ENCODE data around the gene CASK. TPM values are rescaled to one million over a fixed set of nuclear protein-coding genes. Genes with fewer than 3 reads are reported as not detected.

Gene CASK
- total and polyA plus RNA-seq, 4 donors: 3.6 to 14.8 (median 6.2) TPM

DNA sequence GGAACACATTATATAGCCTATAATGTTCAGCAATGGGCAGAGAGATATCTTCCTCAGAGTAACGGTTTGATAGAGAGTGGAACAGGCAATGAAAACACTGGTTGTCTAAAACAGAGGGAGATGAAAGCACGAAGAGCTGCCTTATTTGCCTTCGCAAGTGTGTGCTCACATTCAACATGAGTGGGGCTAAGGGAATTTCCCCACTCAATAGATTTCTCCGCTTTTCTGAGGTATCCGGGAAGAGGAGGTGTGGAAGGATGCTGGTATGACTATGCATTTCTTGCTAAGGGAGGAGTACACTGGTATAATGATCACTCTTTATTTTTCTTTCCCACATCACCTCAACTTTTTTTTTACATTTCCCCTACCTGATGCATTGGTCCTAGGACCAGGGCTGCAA lies 207.1 kb downstream of the CASK start (continued):
- TF ChIP-seq, protein P1, sequence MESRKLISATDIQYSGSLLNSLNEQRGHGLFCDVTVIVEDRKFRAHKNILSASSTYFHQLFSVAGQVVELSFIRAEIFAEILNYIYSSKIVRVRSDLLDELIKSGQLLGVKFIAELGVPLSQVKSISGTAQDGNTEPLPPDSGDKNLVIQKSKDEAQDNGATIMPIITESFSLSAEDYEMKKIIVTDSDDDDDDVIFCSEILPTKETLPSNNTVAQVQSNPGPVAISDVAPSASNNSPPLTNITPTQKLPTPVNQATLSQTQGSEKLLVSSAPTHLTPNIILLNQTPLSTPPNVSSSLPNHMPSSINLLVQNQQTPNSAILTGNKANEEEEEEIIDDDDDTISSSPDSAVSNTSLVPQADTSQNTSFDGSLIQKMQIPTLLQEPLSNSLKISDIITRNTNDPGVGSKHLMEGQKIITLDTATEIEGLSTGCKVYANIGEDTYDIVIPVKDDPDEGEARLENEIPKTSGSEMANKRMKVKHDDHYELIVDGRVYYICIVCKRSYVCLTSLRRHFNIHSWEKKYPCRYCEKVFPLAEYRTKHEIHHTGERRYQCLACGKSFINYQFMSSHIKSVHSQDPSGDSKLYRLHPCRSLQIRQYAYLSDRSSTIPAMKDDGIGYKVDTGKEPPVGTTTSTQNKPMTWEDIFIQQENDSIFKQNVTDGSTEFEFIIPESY (IDR thresholded peaks at IDR 0.05): no peak
- TF ChIP-seq GABPA (IDR thresholded peaks at IDR 0.05 in 1 of 2, conservative IDR thresholded peaks at IDR 0.05 in 1 of 2) (no peak), FOXA2 (IDR thresholded peaks at IDR 0.05) (no peak), TAF1 (conservative IDR thresholded peaks at IDR 0.05) (no peak), JUND (IDR thresholded peaks at IDR 0.05) (no peak)
- TF ChIP-seq, protein P2, sequence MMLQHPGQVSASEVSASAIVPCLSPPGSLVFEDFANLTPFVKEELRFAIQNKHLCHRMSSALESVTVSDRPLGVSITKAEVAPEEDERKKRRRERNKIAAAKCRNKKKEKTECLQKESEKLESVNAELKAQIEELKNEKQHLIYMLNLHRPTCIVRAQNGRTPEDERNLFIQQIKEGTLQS (IDR thresholded peaks at IDR 0.05): no peak

DNA sequence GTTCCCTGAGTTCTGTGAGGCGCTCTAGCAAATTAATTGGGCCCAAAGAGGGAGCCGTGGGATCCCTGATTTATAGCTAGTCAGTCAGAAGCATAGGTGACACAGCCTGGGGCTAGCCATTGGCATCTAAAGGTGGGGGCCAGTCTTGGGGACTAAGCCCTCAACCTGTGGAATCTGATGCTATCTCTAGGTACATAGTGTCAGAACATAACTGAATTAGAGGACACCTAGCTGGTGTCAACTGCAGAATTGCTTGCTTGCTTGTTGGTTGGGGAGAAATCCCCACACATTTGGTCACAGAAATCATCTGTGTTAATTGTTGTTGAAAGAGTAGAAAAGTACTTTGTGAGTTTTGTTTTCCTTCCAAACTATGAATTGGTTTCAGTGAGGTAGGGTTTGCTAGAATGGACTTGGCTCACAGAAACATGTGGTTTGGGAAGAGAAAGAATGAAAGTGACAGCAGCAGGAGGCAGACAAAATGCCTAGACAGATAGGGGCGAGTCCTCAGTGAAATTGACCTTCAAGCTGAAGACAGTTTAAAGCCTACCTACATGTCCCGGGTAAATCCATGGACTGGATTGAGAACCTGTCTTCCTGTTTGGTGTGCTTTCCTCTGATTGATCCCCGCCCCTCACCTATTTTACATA lies 212.2 kb downstream of the CASK start:
- no peak overlapping the region for H3K9ac ChIP-seq (ENCODE audit: low read depth in 1 of 2, low read length in 2 of 2)
- H3K36me3 ChIP-seq (ENCODE audit: control insufficient read depth in 4 of 4, insufficient read depth in 3 of 4, low read depth in 1 of 4, low read length in 3 of 4): no peaks in the 10 kb centered on the region
- no peak overlapping the region for H3K27ac ChIP-seq (ENCODE audit: low read depth in 1 of 2, low read length in 2 of 2)
- H3K4me3 ChIP-seq (ENCODE audit: low read depth in 1 of 3, low read length in 3 of 3): no peak overlapping the region
- 95% methylated on average over 5 of the region's 5 CpGs for WGBS
- DNase-seq (ENCODE audit: low spot score): no peak
- TF ChIP-seq RXRA (IDR thresholded peaks at IDR 0.05) (no peak), SP1 (IDR thresholded peaks at IDR 0.05) (no peak)
- H3K9me3 ChIP-seq (ENCODE audit: control insufficient read depth in 4 of 4, low read length in 3 of 4): no peaks in the 10 kb centered on the region
- H3K4me1 ChIP-seq (ENCODE audit: control insufficient read depth in 4 of 4, insufficient read depth in 4 of 4, low read length in 3 of 4): no peaks in the 10 kb centered on the region
- H3K27me3 ChIP-seq (ENCODE audit: control insufficient read depth in 4 of 4, insufficient read depth in 4 of 4, low read length in 3 of 4): no peaks in the 10 kb centered on the region

DNA sequence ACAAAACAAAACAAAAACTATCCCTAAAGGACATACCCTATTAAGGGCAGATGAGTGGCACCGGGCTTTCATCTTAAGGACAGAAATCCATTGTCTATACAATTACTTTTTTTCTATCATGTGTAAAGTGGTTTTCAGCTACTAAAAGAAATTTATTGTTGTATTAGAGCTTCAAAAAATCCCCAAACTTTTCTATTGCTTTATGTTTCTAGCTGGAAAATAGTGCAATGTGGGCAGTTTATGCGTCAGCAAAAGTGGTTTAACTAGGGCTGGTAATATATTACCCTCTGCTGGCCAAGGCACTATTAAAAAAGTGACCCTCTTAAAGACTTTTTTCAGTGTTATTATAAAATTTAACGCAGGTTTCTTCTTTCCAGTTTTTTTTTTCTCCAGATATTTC lies 214.9 kb downstream of the CASK start:
- no peaks in the 10 kb centered on the region for H3K4me1 ChIP-seq (ENCODE audit: control insufficient read depth in 4 of 4, insufficient read depth in 4 of 4, low read length in 3 of 4)
- H3K27ac ChIP-seq (ENCODE audit: low read depth in 1 of 2, low read length in 2 of 2): no peak overlapping the region
- H3K9me3 ChIP-seq (ENCODE audit: control insufficient read depth in 4 of 4, low read length in 3 of 4): no peaks in the 10 kb centered on the region
- WGBS: 61% methylated on average over 3 of the region's 3 CpGs
- TF ChIP-seq RAD21 (IDR thresholded peaks at IDR 0.05) (peak; percentile 28), EGR1 (IDR thresholded peaks at IDR 0.05; ENCODE audit: low read depth in 2 of 2) (no peak), YY1 (IDR thresholded peaks at IDR 0.05) (no peak), GABPA (IDR thresholded peaks at IDR 0.05 in 1 of 2, conservative IDR thresholded peaks at IDR 0.05 in 1 of 2) (no peak), HNF4A (conservative IDR thresholded peaks at IDR 0.05) (no peak)
- TF ChIP-seq, protein P3, sequence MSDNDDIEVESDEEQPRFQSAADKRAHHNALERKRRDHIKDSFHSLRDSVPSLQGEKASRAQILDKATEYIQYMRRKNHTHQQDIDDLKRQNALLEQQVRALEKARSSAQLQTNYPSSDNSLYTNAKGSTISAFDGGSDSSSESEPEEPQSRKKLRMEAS (IDR thresholded peaks at IDR 0.05): no peak
- TF ChIP-seq, protein P1 (IDR thresholded peaks at IDR 0.05): no peak
- TF ChIP-seq, protein P2 (IDR thresholded peaks at IDR 0.05): no peak
- no peaks in the 10 kb centered on the region for H3K36me3 ChIP-seq (ENCODE audit: control insufficient read depth in 4 of 4, insufficient read depth in 3 of 4, low read depth in 1 of 4, low read length in 3 of 4)
- no peak overlapping the region for H3K4me3 ChIP-seq (ENCODE audit: low read depth in 1 of 3, low read length in 3 of 3)
- no peak for DNase-seq (ENCODE audit: low spot score)
- H3K9ac ChIP-seq (ENCODE audit: low read depth in 1 of 2, low read length in 2 of 2): no peak overlapping the region
- no peaks in the 10 kb centered on the region for H3K27me3 ChIP-seq (ENCODE audit: control insufficient read depth in 4 of 4, insufficient read depth in 4 of 4, low read length in 3 of 4)
